ENCODE data around the gene DDHD1. TPM values are rescaled to one million over a fixed set of nuclear protein-coding genes. Genes with fewer than 3 reads are reported as not detected.
"Not testable (repeated sequence)": the region's sequence is repeated elsewhere in the genome, so short reads cannot be mapped to it uniquely, and the experiment has no call there.

DDHD1 gene
- total RNA-seq, 1 donor from 2014 or later: 5.3 TPM

DNA sequence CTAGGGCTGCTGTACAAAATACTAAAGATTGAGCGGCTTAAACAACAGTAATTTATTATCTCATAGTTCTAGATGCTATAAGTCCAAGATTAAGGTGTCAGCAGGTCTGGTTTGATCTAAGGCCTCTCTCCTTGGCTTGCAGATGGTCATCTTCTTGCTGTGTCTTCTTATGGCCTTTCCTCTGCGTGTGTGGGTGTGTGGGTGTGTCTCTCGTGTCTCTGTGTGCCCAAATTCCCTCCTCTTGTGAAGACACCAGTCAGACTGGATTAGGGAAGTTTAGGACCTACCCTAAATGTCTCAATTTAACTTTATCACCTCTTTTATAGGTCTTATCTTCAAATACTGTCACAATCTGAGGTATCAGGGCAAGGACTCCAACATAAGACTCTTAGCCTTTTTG lies 28.3 kb downstream of the DDHD1 start:
- FAIRE-seq (no peak), DNase-seq (ENCODE audit: low read depth) (no peak)
- H3K27me3 ChIP-seq (ENCODE audit: control insufficient read depth, insufficient read depth, low read length): no peaks in the 10 kb centered on the region
- no peak overlapping the region for H3K4me3 ChIP-seq (ENCODE audit: low read depth, low read length)
- H3K36me3 ChIP-seq (ENCODE audit: control insufficient read depth, insufficient read depth, low read length): no peaks in the 10 kb centered on the region
- TF ChIP-seq CTCF (IDR thresholded peaks at IDR 0.05; ENCODE audit: insufficient read depth, low read length, severe bottlenecking): no peak

DNA sequence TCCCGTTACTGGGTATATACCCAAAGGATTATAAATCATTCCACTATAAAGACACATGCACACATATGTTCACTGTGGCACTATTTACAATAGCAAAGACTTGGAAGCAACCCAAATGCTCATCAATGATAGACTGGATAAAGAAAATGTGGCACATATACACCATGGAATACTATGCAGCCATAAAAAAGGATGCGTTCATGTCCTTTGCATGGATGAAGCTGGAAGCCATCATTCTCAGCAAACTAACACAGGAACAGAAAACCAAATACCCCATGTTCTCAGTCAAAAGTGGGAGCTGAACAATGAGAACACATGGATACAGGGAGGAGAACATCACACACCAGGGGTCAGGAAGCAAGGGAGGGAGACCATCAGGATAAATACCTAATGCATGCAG lies 31.7 kb downstream of the DDHD1 start:
- not testable (repeated sequence) for H3K27me3 ChIP-seq (ENCODE audit: control insufficient read depth, insufficient read depth, low read length); DNase-seq (ENCODE audit: low read depth); FAIRE-seq; H3K4me3 ChIP-seq (ENCODE audit: low read depth, low read length); H3K36me3 ChIP-seq (ENCODE audit: control insufficient read depth, insufficient read depth, low read length)

GRCh38 chr14:53117479-53117878 lies 35.6 kb downstream of the DDHD1 start:
- not testable (repeated sequence) for FAIRE-seq

DNA sequence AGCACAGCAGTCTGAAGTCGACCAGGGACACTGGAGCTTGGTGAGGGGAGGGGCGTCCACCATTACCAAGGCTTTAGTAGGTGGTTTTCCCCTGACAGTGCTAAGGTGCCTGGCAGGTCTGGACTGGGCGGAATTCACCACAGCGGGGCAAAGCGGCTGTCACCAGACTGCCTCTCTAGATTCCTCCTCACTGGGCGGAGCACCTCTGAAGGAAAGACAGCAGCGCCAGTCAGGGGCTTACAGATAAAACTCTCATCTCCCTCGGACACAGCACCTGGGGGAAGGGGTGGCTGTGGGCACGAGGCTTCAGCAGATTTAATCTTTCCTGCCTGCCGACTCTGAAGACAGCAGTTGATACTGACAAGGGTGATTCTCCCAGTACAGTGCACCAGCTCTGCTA lies 39.1 kb downstream of the DDHD1 start:
- no peaks in the 10 kb centered on the region for H3K27me3 ChIP-seq (ENCODE audit: control insufficient read depth, insufficient read depth, low read length)
- no peak for TF ChIP-seq CTCF (IDR thresholded peaks at IDR 0.05; ENCODE audit: insufficient read depth, low read length, severe bottlenecking)
- no peak overlapping the region for H3K4me3 ChIP-seq (ENCODE audit: low read depth, low read length)
- DNase-seq (ENCODE audit: low read depth) (no peak), FAIRE-seq (no peak)
- no peaks in the 10 kb centered on the region for H3K36me3 ChIP-seq (ENCODE audit: control insufficient read depth, insufficient read depth, low read length)

More at GRCh38 chr14:53117479-53117878, 35.6 kb downstream of the DDHD1 start:
- not testable (repeated sequence) for DNase-seq (ENCODE audit: low read depth); H3K4me3 ChIP-seq (ENCODE audit: low read depth, low read length); H3K36me3 ChIP-seq (ENCODE audit: control insufficient read depth, insufficient read depth, low read length); H3K27me3 ChIP-seq (ENCODE audit: control insufficient read depth, insufficient read depth, low read length)

GRCh38 chr14:53110096-53110495 lies 43.0 kb downstream of the DDHD1 start:
- DNase-seq (ENCODE audit: low read depth) (no peak), FAIRE-seq (no peak)
- no peaks in the 10 kb centered on the region for H3K27me3 ChIP-seq (ENCODE audit: control insufficient read depth, insufficient read depth, low read length)
- no peak for TF ChIP-seq CTCF (IDR thresholded peaks at IDR 0.05; ENCODE audit: insufficient read depth, low read length, severe bottlenecking)
- H3K36me3 ChIP-seq (ENCODE audit: control insufficient read depth, insufficient read depth, low read length): no peaks in the 10 kb centered on the region
- H3K4me3 ChIP-seq (ENCODE audit: low read depth, low read length): no peak overlapping the region

DNA sequence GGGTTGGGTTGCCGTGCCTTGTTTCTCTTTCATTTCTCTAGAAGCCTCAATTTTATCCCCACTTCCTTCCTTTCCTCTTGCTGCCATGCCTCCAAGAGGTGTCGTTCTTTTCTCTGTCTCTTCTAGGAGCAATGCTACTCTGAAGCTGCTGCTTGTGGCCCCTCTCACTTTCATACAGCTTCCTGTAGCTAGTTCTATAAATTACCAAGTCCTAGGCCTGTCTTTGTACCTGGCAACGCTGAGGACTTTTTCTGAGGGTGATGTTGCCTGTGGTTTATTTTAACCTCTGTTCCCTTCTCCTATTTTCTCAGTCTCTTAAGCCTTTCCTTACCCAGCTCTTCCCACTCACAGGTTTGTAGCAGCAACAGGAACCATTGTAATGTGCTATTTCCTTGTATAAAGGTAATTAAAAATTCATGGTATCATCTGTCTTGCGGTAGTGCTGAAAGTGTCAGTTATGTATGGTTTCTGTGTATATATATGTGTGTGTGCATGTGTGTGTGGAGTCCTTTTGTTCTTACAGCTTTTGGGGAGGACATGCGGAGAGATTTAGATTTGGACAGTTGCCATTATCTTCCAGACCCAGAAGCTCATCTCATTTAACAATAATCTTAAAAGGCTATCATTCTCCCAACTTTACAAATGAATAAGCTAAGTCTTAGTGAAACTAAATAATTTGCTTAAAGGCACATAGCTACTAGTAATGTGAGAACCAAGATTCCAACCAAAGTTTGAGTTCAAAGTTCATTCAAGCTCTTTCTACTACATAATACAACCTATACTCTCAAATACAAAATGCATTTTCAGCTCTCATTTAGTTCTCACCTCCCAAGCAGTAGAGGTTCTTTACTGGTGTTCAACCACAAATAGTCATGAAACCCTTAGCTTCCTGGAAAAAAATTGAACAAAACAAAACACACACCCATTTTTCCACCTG lies 43.8 kb downstream of the DDHD1 start:
- Histone ChIP-seq H3K27me3 (ENCODE audit: control insufficient read depth, insufficient read depth, low read length) (no peaks in the 10 kb centered on the region), H3K36me3 (ENCODE audit: control insufficient read depth, insufficient read depth, low read length) (no peaks in the 10 kb centered on the region), H3K4me3 (ENCODE audit: low read depth, low read length) (no peak overlapping the region)
- FAIRE-seq (no peak), DNase-seq (ENCODE audit: low read depth) (no peak)
- TF ChIP-seq CTCF (IDR thresholded peaks at IDR 0.05; ENCODE audit: insufficient read depth, low read length, severe bottlenecking): no peak
